ENCODE data around the gene NECAB3. TPM values are rescaled to one million over a fixed set of nuclear protein-coding genes. Genes with fewer than 3 reads are reported as not detected.

NECAB3 gene
- total RNA-seq, 2 experiments from 2014 or later, result 62.4 to 79.4 TPM

- Histone ChIP-seq H3K9me3 (ENCODE audit: low read length) (no peaks in the 10 kb centered on the region), H3K4me1 (ENCODE audit: insufficient read depth, low read length, poor library complexity, severe bottlenecking) (peaks cover 71% of the 10 kb centered on the region), H3K36me3 (ENCODE audit: insufficient read depth, low read length) (peaks cover 35% of the 10 kb centered on the region; the same call in 1 of the 2 replicates), H3K4me3 (ENCODE audit: low read depth, low read length, poor library complexity, severe bottlenecking) (peak overlapping the region; percentile 7), H3K9me2 (ENCODE audit: insufficient read depth, low read length) (no peaks in the 10 kb centered on the region), H2AFZ (ENCODE audit: low read length) (no peak overlapping the region), H3K27ac (ENCODE audit: low read depth, low read length, poor library complexity, severe bottlenecking) (peak overlapping the region; percentile 61), H4K20me1 (ENCODE audit: insufficient read depth, low read length) (0 out of 2 replicates have a peak, but pooled peaks cover 5% of the 10 kb centered on the region), H3K4me2 (ENCODE audit: low read length) (peak overlapping the region; percentile 93), H3K79me2 (ENCODE audit: insufficient read depth, low read depth, low read length) (peaks cover 18% of the 10 kb centered on the region; the same call in 1 of the 2 replicates)
- ChIA-PET POLR2A (interaction anchor here (0.6 to 2.2 kb wide), 4 partner anchors 10 to 173 kb away, joined by 3 to 8 read pairs (median 4); no protein-coding TSS in a partner anchor), CTCF (ENCODE audit: unreplicated experiment) (interaction anchor here (0.5 to 2.9 kb wide), 3 partner anchors 11 to 250 kb away, joined by 5 to 16 read pairs (median 7); no protein-coding TSS in a partner anchor)
- no peak for TF ChIP-seq CTCF (conservative IDR thresholded peaks at IDR 0.05; ENCODE audit: low read length)
- no peak for TF ChIP-seq EZH2phosphoT487 (IDR thresholded peaks at IDR 0.05; ENCODE audit: borderline replicate concordance, low read depth, low read length)
- DNase-seq (ENCODE audit: low spot score), result peak; percentile 47
- BruUV-seq (replicated peaks), result no TSS peak
- intact Hi-C loops (cut with micrococcal nuclease; ENCODE audit: unreplicated experiment), result loop anchor here (5.0 kb wide), 1 partner anchor 267 kb away; the partner anchor contains the start of gene CDK5RAP1
These were observed 5.0 kb downstream of the NECAB3 start for GRCh38 chr20:33669224-33669623.

- no peaks in the 10 kb centered on the region for H3K9me3 ChIP-seq (ENCODE audit: low read length)
- H3K4me2 ChIP-seq (ENCODE audit: low read length), result peak overlapping the region; percentile 93
- intact Hi-C loops (cut with micrococcal nuclease; ENCODE audit: unreplicated experiment), result loop anchor here (5.0 kb wide), 1 partner anchor 266 kb away; the partner anchor contains the start of gene CDK5RAP1
- no peaks in the 10 kb centered on the region for H3K9me2 ChIP-seq (ENCODE audit: insufficient read depth, low read length)
- H2AFZ ChIP-seq (ENCODE audit: low read length), result no peak overlapping the region
- H3K4me3 ChIP-seq (ENCODE audit: low read depth, low read length, poor library complexity, severe bottlenecking), result peak overlapping the region; percentile 77
- BruUV-seq (replicated peaks), result TSS peak; percentile 60
- peaks cover 35% of the 10 kb centered on the region; the same call in 1 of the 2 replicates for H3K36me3 ChIP-seq (ENCODE audit: insufficient read depth, low read length)
- ChIA-PET POLR2A (interaction anchor here (0.6 to 2.2 kb wide), 7 partner anchors 11 to 172 kb away, joined by 3 to 8 read pairs (median 4); no protein-coding TSS in a partner anchor), CTCF (ENCODE audit: unreplicated experiment) (interaction anchor here (0.6 to 2.9 kb wide), 4 partner anchors 12 to 253 kb away, joined by 4 to 16 read pairs (median 4); no protein-coding TSS in a partner anchor)
- H3K79me2 ChIP-seq (ENCODE audit: insufficient read depth, low read depth, low read length), result peaks cover 13% of the 10 kb centered on the region; the same call in 1 of the 2 replicates
- peak overlapping the region; percentile 61 for H3K27ac ChIP-seq (ENCODE audit: low read depth, low read length, poor library complexity, severe bottlenecking)
- TF ChIP-seq CTCF (conservative IDR thresholded peaks at IDR 0.05; ENCODE audit: low read length) (no peak), EZH2phosphoT487 (IDR thresholded peaks at IDR 0.05; ENCODE audit: borderline replicate concordance, low read depth, low read length) (no peak)
- no peak for DNase-seq (ENCODE audit: low spot score)
- H3K4me1 ChIP-seq (ENCODE audit: insufficient read depth, low read length, poor library complexity, severe bottlenecking), result peaks cover 76% of the 10 kb centered on the region
- H4K20me1 ChIP-seq (ENCODE audit: insufficient read depth, low read length), result 0 out of 2 replicates have a peak, but pooled peaks cover 5% of the 10 kb centered on the region
These were observed 5.6 kb downstream of the NECAB3 start for GRCh38 chr20:33668466-33669155.
